GM10248 (cell line): ENCODE data around the gene KCNQ1.

Experiments used
- CTCF ChIA-PET: fragments of 300-600 bp; sonication (Branson Sonifier 250); formaldehyde crosslinking; extraction: SDS; loops from one replicate; lab custom pipeline; 2021; ENCODE audit warnings: antibody characterized with exemption; lab: Yijun Ruan, JAX
- POLR2A ChIA-PET: fragments of 350-650 bp; sonication (Branson Sonifier 250); formaldehyde crosslinking; extraction: SDS; loops from one replicate; lab custom pipeline; 2020; ENCODE audit warnings: antibody characterized with exemption; lab: Yijun Ruan, JAX
- DNase-seq: peaks from one replicate; pipeline ENCODE4 v3.0.0; 2012; ENCODE audit errors: extremely low spot score
- CTCF ChIP-seq: IDR thresholded peaks from 2 replicates; pipeline ENCODE4 v1.5.1; 2012; ENCODE audit warnings: mild to moderate bottlenecking, low read depth; ENCODE audit errors: extremely low read depth, missing control alignments, control extremely low read depth

KCNQ1 gene

GRCh38 chr11:2868506-2869133, 423.8 kb downstream of the KCNQ1 start:
- no peak for TF ChIP-seq CTCF
- POLR2A ChIA-PET: no interaction called here
- CTCF ChIA-PET: interaction anchor here (1.8 kb wide), 1 partner anchor 336 kb away, joined by 7 read pairs; no protein-coding TSS in a partner anchor
- DNase-seq: no peak

DNA sequence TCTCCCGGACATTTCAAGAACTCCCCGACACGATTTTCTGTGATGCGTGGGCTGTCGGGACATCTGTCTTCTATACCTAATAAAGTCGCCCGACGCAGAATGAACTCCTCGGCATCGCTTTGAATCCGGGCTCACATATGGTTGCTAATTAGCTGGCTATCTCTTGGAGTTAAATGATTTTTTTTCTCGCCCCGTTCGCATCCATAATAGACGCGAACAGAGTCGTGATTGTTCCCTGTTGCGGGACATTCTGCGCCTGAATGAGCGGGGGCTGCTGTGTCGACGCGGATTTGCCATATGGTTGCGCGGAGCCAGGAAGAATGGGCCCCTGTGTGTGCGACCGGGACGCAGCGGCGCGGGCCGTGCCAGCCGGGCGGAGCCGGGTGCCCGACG, 424.3 kb downstream of the KCNQ1 start:
- ChIA-PET CTCF (interaction anchor here (1.8 kb wide), 1 partner anchor 336 kb away, joined by 7 read pairs; no protein-coding TSS in a partner anchor), POLR2A (no interaction called here)
- no peak for TF ChIP-seq CTCF
- DNase-seq: no peak

GRCh38 chr11:2869561-2870427, 425.0 kb downstream of the KCNQ1 start:
- TF ChIP-seq CTCF: no peak
- CTCF ChIA-PET: interaction anchor here (1.8 kb wide), 1 partner anchor 337 kb away, joined by 7 read pairs; no protein-coding TSS in a partner anchor
- DNase-seq: no peak
- POLR2A ChIA-PET: no interaction called here

DNA sequence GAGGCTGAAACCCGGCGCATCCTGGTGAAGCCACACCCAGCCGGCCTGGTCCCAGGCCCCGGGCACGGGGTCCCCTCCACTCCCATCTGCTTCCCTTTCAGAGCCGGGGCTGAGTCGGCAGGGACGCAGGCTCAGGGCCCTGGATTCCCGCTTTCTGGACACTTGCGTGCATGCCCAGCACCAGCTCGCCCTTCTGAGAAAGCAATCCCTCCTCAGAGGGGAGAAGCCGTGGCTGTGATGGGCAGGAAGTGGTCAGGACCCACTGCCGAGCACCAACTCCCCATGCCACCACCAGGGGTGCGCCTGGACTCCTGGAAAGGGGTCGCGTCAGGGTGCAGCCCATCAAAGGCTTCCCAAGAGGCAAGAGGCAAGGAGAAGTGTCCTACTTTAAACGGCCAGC, 425.7 kb downstream of the KCNQ1 start:
- TF ChIP-seq CTCF: no peak
- DNase-seq: no peak
- CTCF ChIA-PET: no interaction called here
- POLR2A ChIA-PET: no interaction called here

- POLR2A ChIA-PET: no interaction called here
- no peak for DNase-seq
- CTCF ChIA-PET: no interaction called here
- no peak for TF ChIP-seq CTCF
These were observed 426.3 kb downstream of the KCNQ1 start for GRCh38 chr11:2870969-2871680.

DNA sequence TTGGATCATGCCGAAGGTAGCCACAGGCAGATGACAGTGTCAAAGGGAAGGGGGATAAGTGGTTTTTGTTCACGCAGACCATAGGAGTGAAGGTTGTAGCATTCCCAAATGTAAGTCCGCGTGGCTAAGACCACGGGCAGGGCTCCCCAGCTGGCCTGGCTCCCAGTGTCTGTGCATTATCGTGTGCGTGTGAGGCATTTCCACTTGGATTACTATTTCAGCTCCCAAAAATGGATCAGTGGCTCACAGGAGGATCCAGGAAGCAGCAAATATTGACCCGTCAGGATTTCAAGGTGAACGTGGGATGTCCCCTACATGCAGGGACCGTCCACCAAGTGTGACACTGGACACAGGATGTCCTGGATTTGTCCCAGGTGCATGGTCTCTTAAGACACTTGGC, 430.2 kb downstream of the KCNQ1 start:
- CTCF ChIA-PET: no interaction called here
- POLR2A ChIA-PET: no interaction called here
- DNase-seq: no peak
- TF ChIP-seq CTCF: no peak
